Skeletal muscle tissue (tissue), 4 donors: ENCODE results near the gene RERE. TPM values are rescaled to one million over a fixed set of nuclear protein-coding genes. Genes with fewer than 3 reads are reported as not detected.
A peak's percentile ranks its signal among the peaks of the same experiment; 100 is the strongest.
"Not testable (repeated sequence)": the region's sequence is repeated elsewhere in the genome, so short reads cannot be mapped to it uniquely, and the experiment has no call there.

Experiments used
- H3K27ac ChIP-seq: one replicate; pipeline ENCODE4 v1.7.0; 2013; ENCODE audit warnings: mild to moderate bottlenecking, low read depth, low read length, inconsistent platforms
- H3K27me3 ChIP-seq, 3 donors: one replicate each; pipeline ENCODE4 v1.7.0; 2013; ENCODE audit warnings: low read length in 3 of 3; ENCODE audit not compliant: control insufficient read depth in 3 of 3, insufficient read depth in 3 of 3
- H3K36me3 ChIP-seq, 3 donors: one replicate each; pipeline ENCODE4 v1.7.0; 2013; ENCODE audit warnings: low read length in 3 of 3; ENCODE audit not compliant: control insufficient read depth in 3 of 3, insufficient read depth in 3 of 3
- H3K4me1 ChIP-seq, 3 donors: one replicate each; pipeline ENCODE4 v1.7.0; 2013; ENCODE audit warnings: low read length in 3 of 3, mild to moderate bottlenecking in 3 of 3; ENCODE audit not compliant: control insufficient read depth in 3 of 3, insufficient read depth in 3 of 3
- H3K4me3 ChIP-seq, 3 donors: one replicate each; pipeline ENCODE4 v1.7.0; 2013; ENCODE audit warnings: low read length in 3 of 3
- H3K9ac ChIP-seq, 3 donors: one replicate each; pipeline ENCODE4 v1.7.0; 2013; ENCODE audit warnings: low read length in 3 of 3, mild to moderate bottlenecking in 3 of 3, moderate library complexity in 2 of 3, low read depth in 1 of 3
- H3K9me3 ChIP-seq, 3 donors: one replicate each; pipeline ENCODE4 v1.7.0; 2013; ENCODE audit warnings: low read length in 3 of 3; ENCODE audit not compliant: control insufficient read depth in 3 of 3
- total RNA-seq: library from RNA; depleted of rRNA; stranded (reverse); fragments of >200 nt; gene quantifications from one replicate; pipeline ENCODE4 v1.2.3, GENCODE V29; 2014
- donor health status: Osteomylitis.

RERE gene
- total RNA-seq, 1 donor from 2014 or later, result 212 TPM

DNA sequence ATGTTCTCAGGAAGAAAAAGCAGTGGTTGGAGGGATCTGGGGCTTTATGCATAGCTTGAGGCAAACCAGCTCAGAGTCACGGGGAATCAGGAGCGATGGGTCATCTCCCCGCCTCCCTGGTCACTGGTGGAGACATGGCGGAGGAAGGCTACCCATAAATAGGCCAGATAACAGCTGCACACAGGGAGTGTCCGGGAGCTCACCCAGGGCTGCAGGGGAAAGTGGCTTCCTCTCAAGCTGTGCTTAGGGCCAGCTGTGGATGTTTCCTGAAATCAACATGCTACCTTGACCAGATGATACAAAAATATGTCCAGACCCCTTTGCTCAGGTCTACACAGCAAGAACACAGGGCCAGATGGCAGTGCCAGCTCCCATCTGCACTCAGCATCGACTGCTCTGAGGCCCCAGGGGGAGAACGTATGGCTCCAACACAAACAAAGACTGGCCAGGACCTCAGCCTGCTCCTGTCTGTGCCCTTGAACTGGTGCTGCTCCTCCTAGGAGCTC is 27.1 kb upstream of the RERE start:
- H3K4me1 ChIP-seq, result peaks cover 24 to 28% (median 26%) of the 10 kb centered on the region in 3 donors
- H3K27me3 ChIP-seq, result no peaks in the 10 kb centered on the region
- H3K27ac ChIP-seq, result peak overlapping the region; percentile 72
- no peaks in the 10 kb centered on the region for H3K36me3 ChIP-seq
- H3K9ac ChIP-seq, result peak overlapping the region; percentile 14 to 66 (median 62)
- H3K9me3 ChIP-seq, result no peaks in the 10 kb centered on the region
- peak overlapping the region; percentile 41 to 45 (median 43) for H3K4me3 ChIP-seq

DNA sequence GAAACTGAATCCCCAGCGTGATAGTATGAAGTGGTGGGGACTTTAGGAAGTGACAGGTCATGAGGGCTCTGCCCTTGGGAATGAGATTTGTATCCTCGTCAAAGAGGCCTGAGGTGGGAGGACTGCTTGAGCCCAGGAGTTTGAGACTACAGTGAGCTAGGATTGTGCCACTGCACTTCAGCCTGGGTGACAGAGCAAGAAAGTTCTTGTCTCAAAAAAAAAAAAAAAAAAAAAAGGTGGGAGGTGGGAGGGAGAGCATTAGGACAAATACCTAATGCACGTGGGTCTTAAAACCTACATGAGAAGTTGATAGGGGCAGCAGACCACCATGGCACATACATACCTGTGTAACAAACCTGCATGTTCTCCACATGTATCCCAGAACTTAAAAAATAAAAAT is 24.0 kb upstream of the RERE start:
- no peaks in the 10 kb centered on the region for H3K9me3 ChIP-seq
- no peaks in the 10 kb centered on the region for H3K27me3 ChIP-seq
- no peak overlapping the region for H3K9ac ChIP-seq
- H3K4me3 ChIP-seq, result no peak overlapping the region
- H3K4me1 ChIP-seq, result peaks cover 6 to 14% (median 14%) of the 10 kb centered on the region in 3 donors
- no peak overlapping the region for H3K27ac ChIP-seq
- H3K36me3 ChIP-seq, result no peaks in the 10 kb centered on the region

DNA sequence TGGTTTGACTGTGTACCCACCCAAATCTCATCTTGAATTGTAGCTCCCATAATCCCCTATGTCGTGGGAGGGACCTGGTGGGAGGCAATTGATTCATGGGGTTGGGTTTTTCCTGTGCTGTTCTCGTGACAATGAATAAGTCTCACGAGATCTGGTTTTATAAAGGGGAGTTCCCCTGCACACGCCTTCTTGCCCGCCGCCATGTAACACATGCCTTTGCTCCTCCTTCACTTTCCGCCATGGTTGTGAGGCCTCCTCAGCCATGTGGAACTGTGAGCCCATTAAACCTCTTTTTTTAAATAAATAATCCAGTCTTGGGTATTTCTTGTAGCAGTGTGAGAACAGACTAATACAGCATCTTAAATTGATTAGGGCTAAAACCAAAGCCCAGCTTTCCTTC is 22.6 kb upstream of the RERE start:
- Histone ChIP-seq H3K27ac (no peak overlapping the region), H3K9ac (no peak overlapping the region), H3K27me3 (no peaks in the 10 kb centered on the region), H3K36me3 (no peaks in the 10 kb centered on the region), H3K4me3 (no peak overlapping the region), H3K9me3 (no peaks in the 10 kb centered on the region), H3K4me1 (peaks cover 6 to 10% (median 10%) of the 10 kb centered on the region in 3 donors)

DNA sequence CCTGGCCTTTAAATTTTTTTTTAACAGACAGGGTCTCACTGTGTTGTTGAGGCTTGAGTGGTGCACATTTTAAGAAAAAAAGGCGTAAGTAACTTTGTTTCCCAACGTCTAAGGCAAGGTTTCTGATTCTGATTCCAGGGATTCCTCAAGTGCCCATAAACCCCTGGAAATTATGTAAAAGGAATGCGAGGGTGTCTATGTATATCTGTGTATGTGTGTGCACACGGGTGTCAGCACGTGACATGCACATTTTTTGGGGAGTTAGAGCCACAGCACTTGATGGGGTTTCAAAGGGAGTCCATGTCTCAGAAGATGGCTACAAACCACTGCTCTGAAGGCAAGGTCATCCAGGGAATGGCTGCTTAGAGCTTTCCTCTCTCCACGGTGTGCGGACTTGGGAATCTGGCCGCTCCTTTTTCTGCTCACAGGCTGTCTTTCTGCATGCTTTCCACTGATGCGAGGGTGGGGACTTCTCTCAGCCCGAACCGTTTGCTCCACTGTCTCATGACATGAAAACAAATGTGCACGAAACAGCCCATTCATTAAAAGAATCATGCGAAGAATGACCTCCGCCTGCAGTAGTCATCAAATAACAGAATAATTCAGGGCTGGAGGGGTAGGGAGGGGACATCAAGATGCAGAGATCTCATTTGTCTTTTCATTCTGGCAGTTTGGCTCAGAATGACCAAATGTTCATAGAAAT is 18.7 kb upstream of the RERE start:
- H3K36me3 ChIP-seq, result no peaks in the 10 kb centered on the region
- no peak overlapping the region for H3K9ac ChIP-seq
- no peak overlapping the region for H3K4me3 ChIP-seq
- no peaks in the 10 kb centered on the region for H3K27me3 ChIP-seq
- H3K27ac ChIP-seq, result no peak overlapping the region
- no peaks in the 10 kb centered on the region for H3K4me1 ChIP-seq
- H3K9me3 ChIP-seq, result no peaks in the 10 kb centered on the region

DNA sequence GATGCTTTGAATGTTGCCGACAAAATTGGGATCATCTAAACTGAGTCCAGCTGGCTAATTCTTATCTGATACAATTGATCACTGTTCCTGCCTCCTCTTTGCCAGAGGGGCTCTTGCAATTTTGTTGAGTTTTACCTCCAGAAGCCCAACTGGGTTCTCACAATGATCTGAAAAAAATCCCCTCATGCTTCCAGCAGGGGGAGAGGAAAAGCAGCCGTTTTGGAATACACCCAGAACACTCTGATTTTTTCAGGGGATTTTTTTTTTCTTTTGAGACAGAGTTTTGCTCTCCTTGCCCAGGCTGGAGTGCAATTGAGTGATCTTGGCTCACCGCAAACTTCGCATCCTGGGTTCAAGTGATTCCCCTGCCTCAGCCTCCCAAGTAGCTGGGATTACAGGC is 13.9 kb upstream of the RERE start:
- Histone ChIP-seq H3K27ac (no peak overlapping the region), H3K4me1 (peaks cover 0 to 4% (median 3%) of the 10 kb centered on the region in 3 donors), H3K9me3 (no peaks in the 10 kb centered on the region), H3K9ac (no peak overlapping the region), H3K4me3 (no peak overlapping the region), H3K27me3 (no peaks in the 10 kb centered on the region), H3K36me3 (no peaks in the 10 kb centered on the region)

DNA sequence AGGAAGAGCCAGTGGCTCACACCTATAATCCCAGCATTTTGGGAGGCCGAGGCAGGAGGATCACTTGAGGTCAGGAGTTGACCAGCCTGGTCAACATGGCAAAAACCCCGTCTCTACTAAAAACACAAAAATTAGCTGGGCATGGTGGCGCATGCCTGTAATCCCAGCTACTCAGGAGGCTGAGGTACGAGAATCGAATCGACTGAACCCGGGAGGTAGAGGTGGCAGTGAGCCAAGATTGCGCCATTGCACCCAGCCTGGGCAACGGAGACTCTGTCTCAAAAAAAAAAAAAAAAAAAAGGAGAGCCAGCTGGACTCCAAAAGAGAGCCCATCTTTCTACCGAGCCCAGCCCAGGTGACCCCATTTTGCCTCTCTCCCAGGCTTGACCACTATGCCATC is 13.3 kb upstream of the RERE start:
- not testable (repeated sequence) for H3K27me3 ChIP-seq, H3K9ac ChIP-seq, H3K36me3 ChIP-seq, H3K9me3 ChIP-seq, H3K4me1 ChIP-seq, H3K4me3 ChIP-seq, H3K27ac ChIP-seq

DNA sequence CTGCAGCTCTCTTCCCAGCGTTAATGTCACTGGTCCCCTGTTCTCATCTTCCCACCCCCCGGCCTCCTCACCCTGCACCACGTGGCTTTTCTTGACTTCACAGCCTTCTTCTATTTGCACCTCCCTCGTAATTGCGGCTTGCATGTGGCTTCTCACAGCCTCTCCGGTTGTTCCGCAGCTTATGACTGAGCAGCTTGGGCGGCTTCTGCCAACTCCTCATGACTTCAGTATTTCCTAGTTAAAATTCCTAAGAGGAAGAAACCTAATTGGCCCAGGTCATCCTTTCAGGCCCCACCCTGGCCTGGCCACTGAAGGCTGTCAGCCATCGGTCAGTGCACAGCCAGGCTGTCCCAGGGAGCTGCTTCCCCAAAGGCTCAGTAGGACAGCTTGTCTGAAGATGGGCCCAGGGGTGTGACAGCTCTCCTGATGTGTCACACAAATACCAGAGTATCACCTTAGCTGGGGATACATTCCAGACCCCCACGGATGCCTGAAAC is 8.6 kb upstream of the RERE start:
- H3K9ac ChIP-seq, result no peak overlapping the region
- H3K4me1 ChIP-seq, result peaks cover 9 to 16% (median 13%) of the 10 kb centered on the region in 3 donors
- peak overlapping the region in 1 of 3 donors; percentile 4 for H3K4me3 ChIP-seq
- no peaks in the 10 kb centered on the region for H3K27me3 ChIP-seq
- H3K27ac ChIP-seq, result no peak overlapping the region
- H3K36me3 ChIP-seq, result no peaks in the 10 kb centered on the region
- H3K9me3 ChIP-seq, result no peaks in the 10 kb centered on the region

DNA sequence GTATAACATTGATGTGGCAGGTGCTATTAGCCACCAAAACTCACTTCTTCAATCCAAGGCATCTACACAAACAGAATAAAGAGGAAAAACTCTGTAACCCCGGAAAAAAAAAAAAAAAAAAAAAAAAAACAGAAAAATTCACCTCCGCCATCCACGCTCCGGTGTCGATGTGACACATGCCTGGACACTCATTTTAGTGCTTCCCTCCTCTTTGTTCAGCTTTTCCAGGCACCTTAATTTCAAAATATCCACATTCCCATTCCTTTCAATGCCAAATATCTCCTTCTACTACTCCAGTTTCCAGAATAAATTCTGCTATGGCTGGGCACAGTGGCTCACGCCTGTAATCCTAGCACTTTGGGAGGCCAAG is 5.8 kb upstream of the RERE start:
- H3K4me1 ChIP-seq, result peaks cover 9 to 16% (median 12%) of the 10 kb centered on the region in 3 donors
- H3K27ac ChIP-seq, result no peak overlapping the region
- no peaks in the 10 kb centered on the region for H3K36me3 ChIP-seq
- no peaks in the 10 kb centered on the region for H3K27me3 ChIP-seq
- no peak overlapping the region for H3K9ac ChIP-seq
- H3K9me3 ChIP-seq, result no peaks in the 10 kb centered on the region
- no peak overlapping the region for H3K4me3 ChIP-seq

DNA sequence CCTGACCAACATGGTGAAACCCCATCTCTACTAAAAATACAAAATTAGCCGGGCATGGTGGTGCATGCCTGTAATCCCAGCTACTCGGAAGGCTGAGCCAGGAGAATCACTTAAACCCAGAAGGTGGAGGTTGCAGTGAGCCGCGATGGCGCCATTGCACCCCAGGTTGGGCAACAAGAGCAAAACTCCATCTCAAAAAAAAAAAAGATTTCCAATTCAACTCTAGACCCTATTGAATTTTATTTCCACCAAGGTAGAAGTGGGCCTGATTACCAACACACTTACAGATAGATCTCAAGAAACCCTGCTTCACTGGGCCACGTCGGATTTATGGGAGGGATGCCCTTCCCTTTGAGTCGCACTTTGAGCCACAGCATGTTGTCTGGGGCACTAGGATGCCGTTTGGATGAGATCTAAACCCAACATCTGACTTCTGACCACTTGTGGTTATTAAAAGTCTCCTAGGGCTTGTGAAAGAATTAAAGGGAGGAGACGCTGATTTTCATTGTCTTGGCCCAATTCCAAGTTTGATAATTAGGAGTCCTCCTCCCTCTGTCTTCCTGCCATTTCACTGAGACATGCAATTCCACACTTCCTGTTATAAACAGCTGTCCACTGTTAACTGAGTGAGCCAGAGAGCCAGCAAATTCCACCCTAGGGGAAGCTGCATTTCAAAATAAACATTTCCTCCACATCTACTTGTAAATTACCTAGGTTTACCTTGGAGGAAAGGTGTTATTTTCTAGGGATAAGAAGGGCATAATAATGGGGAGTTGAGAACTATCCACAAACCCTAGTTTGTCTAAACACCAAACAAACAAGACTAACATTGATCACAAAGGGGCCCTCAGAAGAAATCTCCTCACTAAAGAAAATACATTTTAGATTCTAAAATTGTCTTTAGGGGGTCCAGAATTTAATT is 5.2 kb upstream of the RERE start:
- H3K4me1 ChIP-seq, result peaks cover 9 to 17% (median 14%) of the 10 kb centered on the region in 3 donors
- H3K9ac ChIP-seq, result no peak overlapping the region
- peak overlapping the region in 2 of 3 donors; percentile 9 for H3K4me3 ChIP-seq
- H3K36me3 ChIP-seq, result no peaks in the 10 kb centered on the region
- peak overlapping the region; percentile 46 for H3K27ac ChIP-seq
- H3K9me3 ChIP-seq, result no peaks in the 10 kb centered on the region
- no peaks in the 10 kb centered on the region for H3K27me3 ChIP-seq

DNA sequence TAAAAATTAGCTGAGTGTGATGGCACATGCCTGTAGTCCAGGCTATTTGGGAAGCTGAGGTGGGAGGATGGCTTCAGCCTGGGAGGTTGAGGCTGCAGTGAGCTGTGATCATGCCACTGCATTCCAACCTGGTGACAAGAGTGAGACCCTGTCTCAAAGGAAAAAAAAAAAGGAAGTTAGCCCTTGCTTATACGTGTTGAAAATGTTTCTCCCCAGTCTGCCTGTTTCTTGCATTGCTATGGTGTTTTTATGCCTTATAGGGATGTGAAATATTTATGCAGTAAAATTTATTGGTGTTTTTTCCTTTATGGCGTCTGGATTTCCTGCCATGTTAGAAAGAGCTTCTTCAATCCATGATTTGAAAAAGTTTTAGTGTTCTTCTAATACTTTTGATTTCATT is 3.6 kb upstream of the RERE start:
- peaks cover 14 to 20% (median 15%) of the 10 kb centered on the region in 3 donors for H3K4me1 ChIP-seq
- no peaks in the 10 kb centered on the region for H3K9me3 ChIP-seq
- no peak overlapping the region for H3K4me3 ChIP-seq
- H3K9ac ChIP-seq, result no peak overlapping the region
- no peak overlapping the region for H3K27ac ChIP-seq
- H3K36me3 ChIP-seq, result no peaks in the 10 kb centered on the region
- H3K27me3 ChIP-seq, result no peaks in the 10 kb centered on the region
